HepG2 (cell line): Measurements from ENCODE around the gene TEKT1. TPM values are rescaled to one million over a fixed set of nuclear protein-coding genes. Genes with fewer than 3 reads are reported as not detected.

Experiments
- ATAC-seq: fragments of 200-7000 bp; cut with Tn5 transposase; 3 replicates; pipeline ENCODE4 v1.9.1; 2020; ENCODE audit warnings: mild to moderate bottlenecking, moderate library complexity
- BruUV-seq: library from RNA; stranded (reverse); fragments of 400-500 nt; replicated peaks from 2 replicates; lab custom pipeline; 2021; lab: Mats Ljungman, UMichigan
- CTCF ChIA-PET: fragments of 300-600 bp; formaldehyde crosslinking; extraction: SDS; loops from one replicate; lab custom pipeline; 2021; ENCODE audit warnings: low total read pairs, inconsistent platforms, low intra/inter-chr PET ratio; lab: Yijun Ruan, JAX
- POLR2A ChIA-PET: fragments of 350-600 bp; sonication (Branson Sonifier 250); formaldehyde crosslinking; loops from one replicate; lab custom pipeline; 2020; ENCODE audit warnings: antibody characterized with exemption, inconsistent platforms; lab: Yijun Ruan, JAX
- DNase-seq: peaks from one replicate; pipeline ENCODE4 v3.0.0-alpha.2; 2015; ENCODE audit warnings: low spot score
- FAIRE-seq: peaks from 3 replicates; lab custom pipeline; 2011; peaks lifted over from hg19 to GRCh38; lab: Jason Lieb, UNC
- H2AFZ ChIP-seq: one replicate; pipeline ENCODE4 v1.6.1; 2011; ENCODE audit warnings: low read length, inconsistent platforms
- H3K27ac ChIP-seq: fragments of 300-600 bp; 3 replicates; pipeline ENCODE4 v1.8.0; 2011; ENCODE audit warnings: mixed run types, mild to moderate bottlenecking, mixed read lengths, low read length, inconsistent platforms; ENCODE audit not compliant: insufficient read depth; ENCODE audit errors: extremely low read length
- H3K27me3 ChIP-seq, 2 experiments: fragments of 200-600 bp in 1 of 2; 2 replicates in 1 of 2; 3 replicates in 1 of 2; pipeline versions ENCODE4 v1.6.0 to v1.8.0; 2011; ENCODE audit warnings: low read length in 2 of 2, mild to moderate bottlenecking in 2 of 2, moderate library complexity in 2 of 2, inconsistent platforms in 1 of 2; ENCODE audit not compliant: insufficient read depth in 2 of 2, control insufficient read depth in 1 of 2
- H3K36me3 ChIP-seq, 2 experiments: fragments of 200-600 bp in 1 of 2; replicated peaks in 1 of 2; 2 replicates in 1 of 2; 3 replicates in 1 of 2; pipeline versions ENCODE4 v1.5.1 to v1.8.0; 2011; ENCODE audit warnings: low read length in 2 of 2, inconsistent platforms in 1 of 2; ENCODE audit not compliant: insufficient read depth in 2 of 2, control insufficient read depth in 1 of 2
- H3K4me1 ChIP-seq: 2 replicates; pipeline ENCODE4 v1.5.1; 2012; ENCODE audit warnings: low read length, inconsistent platforms; ENCODE audit not compliant: insufficient read depth
- H3K4me2 ChIP-seq: 2 replicates; pipeline ENCODE4 v1.6.0; 2011; ENCODE audit warnings: low read depth, low read length, inconsistent platforms
- H3K4me3 ChIP-seq, 3 experiments: fragments of 200-600 bp in 1 of 3; sonication (generic), shearing (Covaris generic) in 1 of 3; replicated peaks in 1 of 3; 2 replicates each; pipeline ENCODE4 v1.5.1; 2011 to 2016; ENCODE audit warnings: low read length in 3 of 3, inconsistent platforms in 2 of 3, low read depth in 2 of 3, mild to moderate bottlenecking in 2 of 3, control low read depth in 1 of 3, mixed read lengths in 1 of 3; ENCODE audit not compliant: insufficient read depth in 1 of 3
- H3K79me2 ChIP-seq: one replicate; pipeline ENCODE4 v1.6.1; 2011; ENCODE audit warnings: low read length, inconsistent platforms; ENCODE audit not compliant: insufficient read depth
- H3K9ac ChIP-seq: 2 replicates; pipeline ENCODE4 v1.6.0; 2011; ENCODE audit warnings: mild to moderate bottlenecking, low read depth, low read length, inconsistent platforms; ENCODE audit not compliant: insufficient read depth
- H3K9me3 ChIP-seq: 2 replicates; pipeline ENCODE4 v1.5.1; 2012; ENCODE audit warnings: mild to moderate bottlenecking, low read length
- H4K20me1 ChIP-seq: 2 replicates; pipeline ENCODE4 v1.6.0; 2011; ENCODE audit warnings: inconsistent platforms, mild to moderate bottlenecking, low read length, moderate library complexity; ENCODE audit not compliant: insufficient read depth
- ADNP ChIP-seq: sonication (generic); formaldehyde crosslinking; IDR thresholded peaks from 2 replicates; pipeline ENCODE4 v1.4.0; 2020; ENCODE audit warnings: missing genetic modification reagents
- CHD4 ChIP-seq: fragments of 200-600 bp; sonication (generic); IDR thresholded peaks from 2 replicates; pipeline ENCODE4 v1.7.0; 2017; ENCODE audit warnings: mild to moderate bottlenecking, low read length, borderline replicate concordance
- CREB1 ChIP-seq, 2 experiments: fragments of 450-650 bp in 1 of 2; IDR thresholded peaks; 2 replicates each; pipeline ENCODE4 v1.6.1; 2016 to 2017; ENCODE audit warnings: control low read depth in 1 of 2, mild to moderate bottlenecking in 1 of 2, missing compliant biosample characterization in 1 of 2, missing genetic modification characterization in 1 of 2
- KDM1A ChIP-seq: IDR thresholded peaks from 2 replicates; pipeline ENCODE4 v1.6.1; 2016; ENCODE audit warnings: missing compliant biosample characterization
- ZFP36 ChIP-seq: fragments of 150-350 bp; IDR thresholded peaks from 2 replicates; pipeline ENCODE4 v1.6.1; 2018; ENCODE audit warnings: borderline replicate concordance, low read length, low read depth; ENCODE audit not compliant: partially characterized antibody
- ZMYM3 ChIP-seq: sonication (generic); formaldehyde crosslinking; IDR thresholded peaks from 2 replicates; pipeline ENCODE4 v1.5.1; 2020; ENCODE audit warnings: mild to moderate bottlenecking, missing genetic modification reagents
- ZNF768 ChIP-seq: sonication (generic); formaldehyde crosslinking; IDR thresholded peaks from 2 replicates; pipeline ENCODE4 v1.4.0; 2020; ENCODE audit warnings: missing genetic modification reagents
- WGBS: methylation state at CpG from one replicate; pipeline ENCODE4 v1.1.6; 2017; ENCODE audit warnings: low lambda C conversion rate; 5-methylcytosine and 5-hydroxymethylcytosine counted together
- in situ Hi-C: cut with HindIII; loops from 2 replicates; pipeline ENCODE4 v1.10.0; 2017; ENCODE audit warnings: low pct_unique_long_range_greater_than_20kb; ENCODE audit not compliant: extremely low pct_ligation_motif_present
- intact Hi-C: fragments of 100-400 bp; cut with micrococcal nuclease; formaldehyde crosslinking; loops from one replicate; pipeline ENCODE4 v1.10.0; 2022; ENCODE audit not compliant: unreplicated experiment
- polyA plus RNA-seq, 8 experiments: library from polyadenylated mRNA; depleted of rRNA in 3 of 8; stranded (reverse) in 7 of 8; unstranded in 1 of 8; fragments of >200 nt; fragmentation: Illumina TruSeq in 4 of 8; extraction: Trizol in 4 of 8; gene quantifications; 2 replicates each; pipeline versions ENCODE4 v1.2.1 to v1.2.3, GENCODE V29; 2011 to 2016; ENCODE audit warnings: low read depth in 4 of 8, missing spikeins in 1 of 8, mixed read lengths in 1 of 8; ENCODE audit not compliant: insufficient read depth in 1 of 8
- total RNA-seq, 5 experiments: library from RNA; depleted of rRNA; stranded (reverse); fragments of >200 nt; fragmentation: Illumina TruSeq; extraction: Trizol; gene quantifications; 2 replicates each; pipeline ENCODE4 v1.2.3, GENCODE V29; 2016; ENCODE audit warnings: low read depth in 1 of 5
- TF ChIP-seq, protein P1 (sequence below): sonication (generic); formaldehyde crosslinking; IDR thresholded peaks from 2 replicates; pipeline ENCODE4 v1.5.1; 2020; ENCODE audit warnings: missing genetic modification reagents, mild to moderate bottlenecking, borderline replicate concordance

The TEKT1 gene
- total and polyA plus RNA-seq, 2 of the 13 experiments (the other 11 are each of a cell fraction or from before 2014, with no cell fraction given), result not detected

DNA sequence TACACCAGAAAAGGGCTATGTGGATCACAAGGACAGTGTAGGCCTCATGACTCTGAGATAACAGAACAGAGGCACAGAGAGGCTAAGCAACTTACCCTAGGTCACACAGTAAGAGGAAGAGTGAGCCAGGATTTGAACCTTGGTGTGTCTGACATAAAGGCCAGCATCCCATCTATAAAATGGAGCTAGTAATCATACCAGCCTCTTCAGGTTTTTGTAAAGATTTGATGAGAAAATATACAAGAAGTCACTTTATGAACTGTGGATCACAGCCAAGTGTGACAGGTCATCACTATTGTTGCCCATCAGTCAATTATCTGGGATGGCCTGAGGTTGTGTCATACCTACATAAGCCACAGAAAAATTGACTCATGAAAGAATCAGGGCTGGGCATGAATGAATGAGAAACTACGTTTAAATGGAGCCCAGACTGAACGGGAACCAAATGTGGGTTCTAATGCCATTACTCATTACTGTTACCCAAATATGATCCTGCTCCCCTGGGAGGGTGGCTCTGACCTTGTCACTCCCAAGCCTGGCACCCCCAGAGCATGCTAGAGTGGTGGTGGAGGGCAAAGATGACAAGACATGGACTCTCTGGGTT is 34.5 kb downstream of the TEKT1 start:
- DNase-seq, result no peak
- ATAC-seq, result no peak
- in situ Hi-C loops (no loop called here), intact Hi-C loops (loop anchor here (10.0 kb wide), 1 partner anchor 82 kb away; the partner anchor contains the start of gene SLC13A5)
- Histone ChIP-seq H3K27ac (peak overlapping the region; percentile 78), H3K4me3 (peak overlapping the region in 2 of 3 experiments; percentile 42 to 52; a peak in 2 of 6 replicates), H3K9ac (0 out of 2 replicates have a peak overlapping the region, but pooled peaks have one; percentile 52), H3K4me2 (peak overlapping the region; percentile 81), H2AFZ (no peak overlapping the region), H3K36me3 (no peaks in the 10 kb centered on the region), H3K9me3 (no peaks in the 10 kb centered on the region), H3K4me1 (peaks cover 54% of the 10 kb centered on the region), H4K20me1 (no peaks in the 10 kb centered on the region), H3K79me2 (no peaks in the 10 kb centered on the region), H3K27me3 (no peaks in the 10 kb centered on the region)
- 8% methylated on average over 2 of the region's 2 CpGs for WGBS
- FAIRE-seq, result no peak
- 0 out of 2 replicates have a peak, but pooled peaks have one; percentile 62 for TF ChIP-seq CHD4
- TF ChIP-seq ZMYM3 (CRISPR knock-in tag), result peak; percentile 81
- peak; percentile 91; the same call in 1 of the 2 replicates for TF ChIP-seq ZNF768 (CRISPR knock-in tag)
- peak; percentile 11; the same call in 1 of the 2 replicates for TF ChIP-seq CREB1 (IDR thresholded peaks at IDR 0.05)
- no peak for TF ChIP-seq CREB1 (CRISPR knock-in tag; IDR thresholded peaks at IDR 0.05)
- TF ChIP-seq, protein P1, sequence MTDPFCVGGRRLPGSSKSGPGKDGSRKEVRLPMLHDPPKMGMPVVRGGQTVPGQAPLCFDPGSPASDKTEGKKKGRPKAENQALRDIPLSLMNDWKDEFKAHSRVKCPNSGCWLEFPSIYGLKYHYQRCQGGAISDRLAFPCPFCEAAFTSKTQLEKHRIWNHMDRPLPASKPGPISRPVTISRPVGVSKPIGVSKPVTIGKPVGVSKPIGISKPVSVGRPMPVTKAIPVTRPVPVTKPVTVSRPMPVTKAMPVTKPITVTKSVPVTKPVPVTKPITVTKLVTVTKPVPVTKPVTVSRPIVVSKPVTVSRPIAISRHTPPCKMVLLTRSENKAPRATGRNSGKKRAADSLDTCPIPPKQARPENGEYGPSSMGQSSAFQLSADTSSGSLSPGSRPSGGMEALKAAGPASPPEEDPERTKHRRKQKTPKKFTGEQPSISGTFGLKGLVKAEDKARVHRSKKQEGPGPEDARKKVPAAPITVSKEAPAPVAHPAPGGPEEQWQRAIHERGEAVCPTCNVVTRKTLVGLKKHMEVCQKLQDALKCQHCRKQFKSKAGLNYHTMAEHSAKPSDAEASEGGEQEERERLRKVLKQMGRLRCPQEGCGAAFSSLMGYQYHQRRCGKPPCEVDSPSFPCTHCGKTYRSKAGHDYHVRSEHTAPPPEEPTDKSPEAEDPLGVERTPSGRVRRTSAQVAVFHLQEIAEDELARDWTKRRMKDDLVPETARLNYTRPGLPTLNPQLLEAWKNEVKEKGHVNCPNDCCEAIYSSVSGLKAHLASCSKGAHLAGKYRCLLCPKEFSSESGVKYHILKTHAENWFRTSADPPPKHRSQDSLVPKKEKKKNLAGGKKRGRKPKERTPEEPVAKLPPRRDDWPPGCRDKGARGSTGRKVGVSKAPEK, result no peak
- peak; percentile 57; the same call in 1 of the 2 replicates for TF ChIP-seq KDM1A (CRISPR knock-in tag)
- 0 out of 2 replicates have a peak, but pooled peaks have one; percentile 33 for TF ChIP-seq ADNP (CRISPR knock-in tag)
- no peak for TF ChIP-seq ZFP36
- CTCF ChIA-PET, result no interaction called here
- POLR2A ChIA-PET, result interaction anchor here (0.9 to 2.4 kb wide), 6 partner anchors 10 to 121 kb away, joined by 3 to 22 read pairs (median 8); partner anchors contain the start of gene SLC13A5
- no TSS peak for BruUV-seq
